CD8-positive, alpha-beta memory T cell (primary cell): ENCODE results near the gene TMEM30B. TPM values are rescaled to one million over a fixed set of nuclear protein-coding genes. Genes with fewer than 3 reads are reported as not detected.
"Not testable (repeated sequence)": the region's sequence is repeated elsewhere in the genome, so short reads cannot be mapped to it uniquely, and the experiment has no call there.

Experiments
- CTCF ChIA-PET: fragments of 350-600 bp; sonication (Branson Sonifier 250); formaldehyde crosslinking; loops from one replicate; lab custom pipeline; 2021; ENCODE audit warnings: antibody characterized with exemption; lab: Charles Lee
- POLR2A ChIA-PET: fragments of 350-600 bp; sonication (Branson Sonifier 250); formaldehyde crosslinking; loops from one replicate; lab custom pipeline; 2021; ENCODE audit warnings: antibody characterized with exemption; lab: Charles Lee
- DNase-seq, 5 donors: peaks; one replicate each; pipeline versions ENCODE4 v3.0.0 to v3.0.0-alpha.2; 2020 to 2022; ENCODE audit warnings: mixed read lengths in 1 of 5
- H3K27ac ChIP-seq: one replicate; pipeline ENCODE4 v1.7.0; 2013; ENCODE audit warnings: low read depth, mild to moderate bottlenecking, low read length, moderate library complexity
- H3K27me3 ChIP-seq: 2 replicates; pipeline ENCODE4 v1.7.0; 2013; ENCODE audit warnings: low read length, mild to moderate bottlenecking; ENCODE audit not compliant: insufficient read depth, poor library complexity, severe bottlenecking
- H3K36me3 ChIP-seq: 2 replicates; pipeline ENCODE4 v1.7.0; 2013; ENCODE audit warnings: mild to moderate bottlenecking, low read length, moderate library complexity; ENCODE audit not compliant: insufficient read depth
- H3K4me1 ChIP-seq: 2 replicates; pipeline ENCODE4 v1.7.0; 2013; ENCODE audit warnings: mild to moderate bottlenecking, low read length, moderate library complexity; ENCODE audit not compliant: insufficient read depth
- H3K4me3 ChIP-seq: 2 replicates; pipeline ENCODE4 v1.7.0; 2013; ENCODE audit warnings: mild to moderate bottlenecking, low read length
- H3K9me3 ChIP-seq: 2 replicates; pipeline ENCODE4 v1.7.0; 2013; ENCODE audit warnings: mild to moderate bottlenecking, low read length
- H3K27ac Mint-ChIP-seq, 8 donors: one replicate each; pipeline ENCODE4 v1.8.0; 2020 to 2021; ENCODE audit warnings: mixed read lengths in 8 of 8, mild to moderate bottlenecking in 6 of 8, inconsistent platforms in 3 of 8, moderate library complexity in 3 of 8
- H3K27me3 Mint-ChIP-seq, 2 donors: one replicate each; pipeline ENCODE4 v1.8.0; 2020 to 2021; ENCODE audit warnings: mixed read lengths in 2 of 2, mild to moderate bottlenecking in 1 of 2, moderate library complexity in 1 of 2
- H3K36me3 Mint-ChIP-seq, 3 donors: one replicate each; pipeline ENCODE4 v1.8.0; 2020 to 2021; ENCODE audit warnings: mixed read lengths in 3 of 3, inconsistent platforms in 1 of 3, mild to moderate bottlenecking in 1 of 3
- H3K4me1 Mint-ChIP-seq, 3 donors: one replicate each; pipeline ENCODE4 v1.8.0; 2020 to 2021; ENCODE audit warnings: mixed read lengths in 3 of 3, inconsistent platforms in 1 of 3, mild to moderate bottlenecking in 1 of 3
- H3K4me3 Mint-ChIP-seq, 7 donors: one replicate each; pipeline ENCODE4 v1.8.0; 2020 to 2021; ENCODE audit warnings: mixed read lengths in 7 of 7, mild to moderate bottlenecking in 6 of 7, moderate library complexity in 4 of 7, inconsistent platforms in 2 of 7
- H3K9me3 Mint-ChIP-seq, 5 donors: one replicate each; pipeline ENCODE4 v1.8.0; 2020 to 2022; ENCODE audit warnings: mixed read lengths in 5 of 5, mild to moderate bottlenecking in 3 of 5, moderate library complexity in 2 of 5, inconsistent platforms in 1 of 5
- polyA plus RNA-seq: library from polyadenylated mRNA; unstranded; fragments of 300-500 nt; fragmentation: Illumina TruSeq; gene quantifications from one replicate; pipeline ENCODE4 v1.2.3, GENCODE V29; 2021
- total RNA-seq, 2 experiments: library from RNA; stranded (reverse); gene quantifications; one replicate each; pipeline ENCODE4 v1.2.3, GENCODE V29; 2021

Gene TMEM30B
- total and polyA plus RNA-seq, 3 experiments from 2014 or later = 1.7 to 6.5 (median 1.9) TPM

DNA sequence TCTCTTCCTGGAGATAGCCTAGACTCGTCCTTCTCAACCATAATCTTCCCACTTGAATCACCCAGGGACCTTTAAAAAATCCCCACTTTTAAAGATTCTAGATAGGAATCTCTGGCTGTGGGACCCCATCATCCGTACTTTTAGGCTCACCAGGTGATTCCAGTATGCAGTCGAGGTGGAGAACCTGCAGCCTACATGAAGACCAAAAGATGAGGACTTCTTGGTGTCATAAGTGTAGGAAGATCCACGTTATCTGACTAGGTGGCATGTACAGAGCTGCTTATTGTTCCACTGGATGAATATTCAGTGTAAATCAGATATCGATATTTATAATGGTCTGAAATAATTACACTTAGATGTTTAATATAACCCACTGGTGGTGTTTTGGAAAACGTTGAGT, 42.8 kb upstream of the TMEM30B start:
- Mint-ChIP-seq H3K9me3 (no peaks in the 10 kb centered on the region), H3K27ac (peak overlapping the region in 7 of 8 donors; percentile 91 to 100 (median 95)), H3K4me1 (peaks cover 37 to 49% (median 45%) of the 10 kb centered on the region in 3 donors), H3K27me3 (no peaks in the 10 kb centered on the region), H3K4me3 (peak overlapping the region in 6 of 7 donors; percentile 98 to 100 (median 98)), H3K36me3 (peaks cover 24 to 61% (median 38%) of the 10 kb centered on the region in 3 donors)
- Histone ChIP-seq H3K27me3 (no peaks in the 10 kb centered on the region), H3K4me1 (peaks cover 42% of the 10 kb centered on the region), H3K36me3 (no peaks in the 10 kb centered on the region), H3K4me3 (peak overlapping the region; percentile 76), H3K9me3 (no peaks in the 10 kb centered on the region), H3K27ac (peak overlapping the region; percentile 75)
- DNase-seq = no peak
- POLR2A ChIA-PET = interaction anchor here (2.2 to 3.3 kb wide), 3 partner anchors 8 to 14 kb away, joined by 7 to 29 read pairs (median 26); no protein-coding TSS in a partner anchor
- CTCF ChIA-PET = interaction anchor here (0.9 to 4.7 kb wide), 7 partner anchors 10 to 128 kb away, joined by 3 to 31 read pairs (median 5); no protein-coding TSS in a partner anchor

DNA sequence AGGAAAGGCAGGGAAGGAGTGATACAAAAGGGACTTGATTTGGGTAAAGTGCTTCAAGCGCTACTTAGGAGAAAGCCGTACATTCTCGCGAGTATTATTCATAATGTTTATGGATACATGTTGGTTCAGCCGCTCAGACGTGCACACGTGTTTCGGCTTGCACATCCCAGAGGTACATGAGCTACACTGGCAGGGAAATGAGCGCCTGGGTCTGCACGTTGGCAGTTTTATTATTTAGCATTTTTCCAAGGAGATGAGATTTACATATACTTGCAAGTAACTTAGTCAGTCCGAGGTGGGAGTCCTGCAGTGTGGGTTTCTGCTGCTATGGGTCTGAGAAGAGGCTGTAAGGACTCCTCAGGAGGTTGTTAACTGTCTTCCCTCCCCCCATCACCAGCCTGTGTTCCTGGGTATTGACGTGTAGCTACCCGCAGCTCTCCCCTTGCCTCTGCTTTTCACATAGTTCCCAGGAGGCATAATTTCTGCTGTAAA, 41.7 kb upstream of the TMEM30B start:
- Histone ChIP-seq H3K9me3 (no peaks in the 10 kb centered on the region), H3K4me3 (peak overlapping the region; percentile 76), H3K27me3 (no peaks in the 10 kb centered on the region), H3K36me3 (no peaks in the 10 kb centered on the region), H3K27ac (peak overlapping the region; percentile 75), H3K4me1 (peaks cover 33% of the 10 kb centered on the region)
- DNase-seq = peak in 3 of 5 donors; percentile 60 to 77 (median 67)
- POLR2A ChIA-PET = interaction anchor here (0.7 to 3.3 kb wide), 14 partner anchors 9 to 153 kb away, joined by 3 to 29 read pairs (median 5); no protein-coding TSS in a partner anchor
- H3K36me3 Mint-ChIP-seq = peaks cover 20 to 55% (median 38%) of the 10 kb centered on the region in 3 donors
- CTCF ChIA-PET = interaction anchor here (0.9 to 4.7 kb wide), 18 partner anchors 9 to 129 kb away, joined by 3 to 31 read pairs (median 6); no protein-coding TSS in a partner anchor
- no peaks in the 10 kb centered on the region for H3K27me3 Mint-ChIP-seq
- peak overlapping the region in 6 of 7 donors; percentile 98 to 100 (median 98) for H3K4me3 Mint-ChIP-seq
- peak overlapping the region in 7 of 8 donors; percentile 91 to 100 (median 95) for H3K27ac Mint-ChIP-seq
- H3K9me3 Mint-ChIP-seq = no peaks in the 10 kb centered on the region
- H3K4me1 Mint-ChIP-seq = peaks cover 31 to 40% (median 37%) of the 10 kb centered on the region in 3 donors

GRCh38 chr14:61322011-61322798, 41.1 kb upstream of the TMEM30B start:
- peak overlapping the region in 6 of 7 donors; percentile 98 to 100 (median 98) for H3K4me3 Mint-ChIP-seq

DNA sequence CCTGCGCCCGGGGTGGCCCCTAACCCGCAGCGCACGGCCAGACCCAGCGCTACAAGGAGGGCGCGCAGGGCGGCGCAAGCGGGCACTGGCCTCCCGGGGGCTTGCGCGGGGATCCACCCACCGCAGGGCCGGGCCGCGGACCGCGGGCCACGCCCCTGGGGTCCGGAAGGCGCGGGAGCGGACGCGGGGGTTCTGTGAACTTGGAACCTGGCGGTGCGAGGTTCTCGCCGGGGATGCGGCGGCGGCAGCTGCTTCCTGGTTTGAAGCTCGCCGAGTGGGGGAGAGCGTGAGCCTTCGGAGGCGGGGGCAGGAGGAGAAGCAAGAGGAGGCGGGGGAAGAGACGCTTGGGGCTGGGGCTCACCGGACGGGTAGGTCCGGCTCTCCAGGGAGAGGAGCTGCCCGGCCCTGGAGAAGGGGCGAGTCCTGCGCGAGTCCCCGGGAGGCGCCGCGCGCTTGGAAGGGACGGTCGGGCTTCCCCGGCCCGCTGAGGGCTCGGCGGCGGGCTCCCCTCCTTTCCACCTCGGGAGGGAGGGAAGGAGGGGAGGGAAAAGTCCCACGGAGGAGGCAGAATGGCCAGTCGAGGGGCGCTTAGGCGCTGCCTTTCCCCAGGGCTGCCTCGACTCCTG, 40.4 kb upstream of the TMEM30B start, which contains the start of gene PRKCH:
Gene PRKCH (plus strand): TSS at position 195 of the 626 bp plus-strand sequence. CDS start 523 bp downstream, outside the sequence.
- CTCF ChIA-PET = interaction anchor here (0.7 to 4.7 kb wide), 21 partner anchors 9 to 155 kb away, joined by 3 to 31 read pairs (median 4); no protein-coding TSS in a partner anchor
- H3K4me1 ChIP-seq = peaks cover 19% of the 10 kb centered on the region
- H3K9me3 Mint-ChIP-seq = no peaks in the 10 kb centered on the region
- peak within 1 kb of the TSS in 6 of 7 donors; percentile 98 to 100 (median 98) for H3K4me3 Mint-ChIP-seq
- no peaks in the 10 kb centered on the region for H3K9me3 ChIP-seq
- H3K27ac ChIP-seq = peak within 1 kb of the TSS; percentile 75
- peak within 1 kb of the TSS in 7 of 8 donors; percentile 91 to 100 (median 96) for H3K27ac Mint-ChIP-seq
- peak within 1 kb of the TSS; percentile 76 for H3K4me3 ChIP-seq
- no peaks in the 10 kb centered on the region for H3K27me3 Mint-ChIP-seq
- POLR2A ChIA-PET = interaction anchor here (0.6 to 3.3 kb wide), 15 partner anchors 10 to 156 kb away, joined by 3 to 29 read pairs (median 5); no protein-coding TSS in a partner anchor
- peak; percentile 73 to 92 (median 82) for DNase-seq
- H3K36me3 ChIP-seq = no peaks in the 10 kb centered on the region
- H3K27me3 ChIP-seq = no peaks in the 10 kb centered on the region
- H3K36me3 Mint-ChIP-seq = peaks cover 12 to 45% (median 33%) of the 10 kb centered on the region in 3 donors
- H3K4me1 Mint-ChIP-seq = peaks cover 22 to 28% (median 26%) of the 10 kb centered on the region in 3 donors

More at GRCh38 chr14:61322011-61322798, 41.1 kb upstream of the TMEM30B start:
- no peaks in the 10 kb centered on the region for H3K9me3 Mint-ChIP-seq
- Histone ChIP-seq H3K27me3 (no peaks in the 10 kb centered on the region), H3K36me3 (no peaks in the 10 kb centered on the region), H3K4me3 (peak overlapping the region; percentile 76), H3K9me3 (no peaks in the 10 kb centered on the region), H3K27ac (peak overlapping the region; percentile 75), H3K4me1 (peaks cover 26% of the 10 kb centered on the region)
- DNase-seq = peak in 2 of 5 donors; percentile 44 to 68
- ChIA-PET POLR2A (interaction anchor here (0.6 to 3.3 kb wide), 23 partner anchors 9 to 156 kb away, joined by 3 to 29 read pairs (median 4); no protein-coding TSS in a partner anchor), CTCF (interaction anchor here (0.7 to 4.7 kb wide), 26 partner anchors 9 to 154 kb away, joined by 3 to 31 read pairs (median 4); no protein-coding TSS in a partner anchor)
- H3K36me3 Mint-ChIP-seq = peaks cover 18 to 51% (median 34%) of the 10 kb centered on the region in 3 donors
- H3K27me3 Mint-ChIP-seq = no peaks in the 10 kb centered on the region
- peaks cover 27 to 35% (median 33%) of the 10 kb centered on the region in 3 donors for H3K4me1 Mint-ChIP-seq
- peak overlapping the region in 7 of 8 donors; percentile 91 to 100 (median 95) for H3K27ac Mint-ChIP-seq

GRCh38 chr14:61320806-61321384, 39.8 kb upstream of the TMEM30B start:
- Mint-ChIP-seq H3K36me3 (peaks cover 8 to 39% (median 29%) of the 10 kb centered on the region in 3 donors), H3K27me3 (no peaks in the 10 kb centered on the region), H3K9me3 (no peaks in the 10 kb centered on the region), H3K4me1 (peaks cover 17 to 22% (median 20%) of the 10 kb centered on the region in 3 donors), H3K4me3 (peak overlapping the region in 2 of 7 donors; percentile 81 to 90), H3K27ac (peak overlapping the region in 6 of 8 donors; percentile 51 to 91 (median 76))
- no peaks in the 10 kb centered on the region for H3K27me3 ChIP-seq
- no peaks in the 10 kb centered on the region for H3K9me3 ChIP-seq
- DNase-seq = peak in 1 of 5 donors; percentile 31
- no peaks in the 10 kb centered on the region for H3K36me3 ChIP-seq
- no peak overlapping the region for H3K27ac ChIP-seq
- CTCF ChIA-PET = interaction anchor here (0.8 to 4.7 kb wide), 22 partner anchors 8 to 155 kb away, joined by 3 to 31 read pairs (median 4); no protein-coding TSS in a partner anchor
- peak overlapping the region; percentile 76 for H3K4me3 ChIP-seq
- H3K4me1 ChIP-seq = peaks cover 13% of the 10 kb centered on the region
- POLR2A ChIA-PET = interaction anchor here (1.0 to 3.3 kb wide), 10 partner anchors 11 to 157 kb away, joined by 3 to 29 read pairs (median 6); no protein-coding TSS in a partner anchor

GRCh38 chr14:61320170-61320569, 39.0 kb upstream of the TMEM30B start:
- H3K4me3 Mint-ChIP-seq, H3K27ac ChIP-seq, POLR2A ChIA-PET, H3K9me3 ChIP-seq, H3K4me1 ChIP-seq, H3K27me3 Mint-ChIP-seq, H3K4me3 ChIP-seq, H3K9me3 Mint-ChIP-seq, H3K27me3 ChIP-seq, H3K36me3 ChIP-seq, DNase-seq: not testable (repeated sequence)
- Mint-ChIP-seq H3K4me1 (peaks cover 12 to 15% (median 13%) of the 10 kb centered on the region in 3 donors), H3K27ac (peak overlapping the region in 1 of 8 donors; percentile 47), H3K36me3 (peaks cover 8 to 31% (median 24%) of the 10 kb centered on the region in 3 donors)
- CTCF ChIA-PET = interaction anchor here (0.8 to 4.7 kb wide), 10 partner anchors 10 to 520 kb away, joined by 3 to 31 read pairs (median 4); no protein-coding TSS in a partner anchor
